HG03066 (cell line): ENCODE data around the gene SBF2.

ENCODE experiments used
- ATAC-seq: cut with Tn5 transposase; IDR thresholded peaks from one replicate; pipeline ENCODE4 v1.9.1; 2021; ENCODE audit warnings: low read depth; ENCODE audit not compliant: unreplicated experiment

Gene SBF2

DNA sequence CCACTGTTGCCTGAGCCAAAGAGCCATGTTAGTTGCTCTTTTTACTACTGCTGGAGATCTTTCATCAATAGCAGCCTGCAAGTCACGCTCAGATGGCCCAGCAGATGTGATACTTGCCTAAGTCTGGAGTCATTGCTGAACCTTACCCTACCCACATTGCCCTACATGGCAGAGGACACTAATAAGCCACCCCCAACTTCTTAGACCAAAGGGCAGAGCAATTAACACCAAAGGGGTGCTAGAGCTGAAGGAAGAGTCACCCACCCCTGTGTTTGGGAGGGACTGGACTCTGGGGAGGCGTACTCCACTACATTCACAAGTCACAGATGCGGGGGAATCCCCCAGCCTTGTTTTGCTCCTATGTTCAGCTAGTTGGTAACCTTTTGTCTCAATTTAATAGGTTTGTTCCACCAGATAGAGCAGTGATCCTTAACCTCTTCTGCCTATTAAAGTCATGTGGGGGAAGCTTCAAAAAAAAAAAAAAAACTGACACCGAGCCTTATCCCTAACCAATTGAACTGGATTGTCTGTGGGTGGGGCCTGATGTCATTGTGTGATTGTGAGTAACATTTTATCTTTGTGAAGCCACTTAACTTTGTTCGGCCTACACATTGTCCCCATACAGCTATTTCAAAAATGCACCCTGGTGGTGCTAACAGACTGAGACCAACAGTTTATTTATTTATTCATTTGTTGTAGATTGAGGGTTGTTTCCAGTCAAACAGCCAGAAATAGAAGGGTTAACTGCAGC, 23.9 kb upstream of the SBF2 start:
- peak; percentile 46 for ATAC-seq

DNA sequence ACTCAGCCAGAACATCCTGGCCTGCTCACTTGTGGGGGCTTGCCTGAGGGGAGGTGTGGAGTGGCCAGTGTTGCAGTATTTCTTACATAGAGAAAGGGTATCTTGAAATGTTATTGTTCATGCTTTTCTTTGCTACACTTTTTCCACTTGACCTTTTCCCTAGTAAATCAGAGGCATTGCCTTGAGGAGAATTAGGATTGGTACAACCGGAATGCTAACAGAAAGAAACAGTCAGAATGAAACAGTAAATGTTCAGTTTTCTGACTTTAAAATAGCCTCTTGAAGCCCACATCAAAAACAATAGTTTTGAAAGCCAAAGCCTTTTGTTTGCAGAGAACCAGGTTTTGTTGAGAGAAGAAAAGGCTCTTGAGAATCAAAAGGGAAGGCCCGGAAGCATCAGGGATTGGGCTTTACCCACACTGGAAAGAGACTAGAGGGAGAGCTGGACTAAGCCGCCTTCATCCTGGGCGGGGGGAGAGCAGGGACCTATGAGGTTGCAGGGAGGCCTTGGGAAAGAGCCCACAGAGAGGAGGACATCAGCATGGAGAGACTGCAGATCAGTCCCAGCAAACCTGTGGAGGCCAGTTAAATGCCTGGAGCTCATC, 23.2 kb upstream of the SBF2 start:
- ATAC-seq = peak; percentile 28

DNA sequence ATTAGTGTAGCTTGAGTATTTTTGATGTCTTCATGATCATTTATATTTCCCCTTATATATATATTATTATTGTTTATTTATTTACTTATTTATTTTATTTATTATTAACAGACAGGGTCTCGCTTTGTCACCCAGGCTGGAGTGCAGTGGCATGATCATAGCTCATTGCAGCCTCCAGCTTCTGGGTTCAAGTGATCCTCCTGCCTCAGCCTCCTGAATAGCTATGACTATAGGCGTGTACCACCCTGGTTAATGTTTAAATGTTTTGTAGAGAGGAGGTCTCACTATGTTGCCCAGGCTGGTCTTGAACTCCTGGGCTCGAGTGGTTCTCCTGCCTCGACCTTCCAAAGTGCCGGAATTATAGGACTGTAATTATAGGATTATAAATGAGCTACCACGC, 21.1 kb upstream of the SBF2 start:
- ATAC-seq = no peak

DNA sequence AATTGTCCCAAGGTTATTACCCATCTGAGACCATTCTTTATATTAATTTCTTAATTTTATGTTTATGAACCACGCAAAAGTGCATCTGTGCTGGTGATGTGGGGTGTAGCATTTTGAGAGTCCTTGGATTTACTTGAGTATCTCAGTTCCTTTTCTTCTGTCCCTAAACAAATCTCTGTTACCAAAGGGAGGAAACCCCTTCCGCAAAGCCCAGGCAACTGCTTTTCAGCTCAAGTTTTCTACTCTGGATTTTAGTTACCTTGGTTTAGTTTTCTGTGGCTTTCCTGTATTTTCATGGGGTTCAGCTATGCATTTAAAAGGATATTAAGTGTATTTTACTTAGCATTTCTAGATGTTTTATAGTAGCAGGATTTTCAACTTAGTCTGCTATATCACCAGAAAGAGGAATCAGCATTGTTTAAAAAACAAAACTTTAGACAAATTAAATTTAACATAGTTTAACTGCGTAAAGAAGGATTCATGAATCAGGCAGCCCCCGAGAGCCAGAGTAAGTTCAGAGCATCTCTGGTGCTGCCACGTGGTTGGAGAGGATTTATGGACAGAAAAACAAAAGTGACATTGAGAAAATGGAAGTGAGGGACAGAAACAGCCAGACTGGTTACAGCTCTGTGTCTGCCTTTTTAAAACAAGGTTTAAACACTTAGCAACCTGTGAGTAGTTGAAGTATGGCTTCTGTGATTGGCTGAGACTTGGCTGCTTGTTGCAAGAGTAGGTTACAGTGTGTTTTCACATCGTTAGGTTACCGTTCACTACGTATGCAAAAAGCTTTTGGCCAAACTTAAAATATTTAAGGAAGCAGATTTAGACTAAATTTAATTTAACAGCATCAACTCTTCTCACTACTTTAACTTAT, 20.4 kb upstream of the SBF2 start:
- ATAC-seq = peak; percentile 79

GRCh38 chr11:10311802-10312201, 17.8 kb upstream of the SBF2 start:
- no peak for ATAC-seq

GRCh38 chr11:10310301-10310841, 16.4 kb upstream of the SBF2 start:
- ATAC-seq = no peak

DNA sequence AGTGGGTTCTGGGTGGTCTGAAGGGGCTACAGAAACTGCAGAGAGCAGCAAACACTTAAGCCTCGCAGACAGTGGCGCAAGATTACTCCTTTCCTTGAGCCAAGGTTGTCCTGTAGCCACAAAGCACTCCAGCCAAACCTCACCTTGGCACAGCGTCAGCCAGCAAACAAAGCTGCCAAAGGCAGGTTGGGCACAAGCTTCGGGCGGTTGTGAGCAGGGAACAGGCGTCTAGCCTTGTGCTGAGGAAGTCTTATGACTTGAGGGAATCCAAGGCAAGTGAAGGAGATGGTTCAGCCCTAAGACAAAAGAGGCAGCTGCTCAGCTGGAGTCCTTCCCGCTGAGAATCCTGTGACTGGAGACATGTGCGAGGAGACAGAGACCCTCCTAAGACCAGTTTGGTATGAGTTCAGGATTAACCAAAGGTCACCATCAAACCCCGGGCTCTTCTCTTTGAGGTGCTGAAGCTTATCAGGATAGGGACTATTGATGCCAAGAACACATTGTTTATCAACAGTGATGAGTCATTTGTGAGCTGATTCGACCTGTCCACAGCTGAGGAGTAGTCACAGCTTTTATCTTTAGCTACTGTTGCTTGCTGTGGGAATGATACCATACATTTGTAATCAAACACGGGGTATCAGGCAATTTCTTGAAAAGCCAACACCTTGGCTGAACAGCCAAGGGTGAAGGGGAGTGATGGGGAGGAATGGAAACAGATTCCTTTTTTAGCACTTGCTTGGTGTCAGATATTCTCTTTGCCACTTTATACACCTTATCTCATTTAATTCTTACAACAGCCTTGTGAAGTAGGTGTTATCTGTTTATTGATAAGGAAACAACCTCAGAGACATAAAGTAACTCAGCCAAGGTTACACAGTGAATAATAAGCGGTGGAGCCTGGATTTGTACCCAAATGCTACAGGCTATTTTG, 15.4 kb upstream of the SBF2 start:
- no peak for ATAC-seq

DNA sequence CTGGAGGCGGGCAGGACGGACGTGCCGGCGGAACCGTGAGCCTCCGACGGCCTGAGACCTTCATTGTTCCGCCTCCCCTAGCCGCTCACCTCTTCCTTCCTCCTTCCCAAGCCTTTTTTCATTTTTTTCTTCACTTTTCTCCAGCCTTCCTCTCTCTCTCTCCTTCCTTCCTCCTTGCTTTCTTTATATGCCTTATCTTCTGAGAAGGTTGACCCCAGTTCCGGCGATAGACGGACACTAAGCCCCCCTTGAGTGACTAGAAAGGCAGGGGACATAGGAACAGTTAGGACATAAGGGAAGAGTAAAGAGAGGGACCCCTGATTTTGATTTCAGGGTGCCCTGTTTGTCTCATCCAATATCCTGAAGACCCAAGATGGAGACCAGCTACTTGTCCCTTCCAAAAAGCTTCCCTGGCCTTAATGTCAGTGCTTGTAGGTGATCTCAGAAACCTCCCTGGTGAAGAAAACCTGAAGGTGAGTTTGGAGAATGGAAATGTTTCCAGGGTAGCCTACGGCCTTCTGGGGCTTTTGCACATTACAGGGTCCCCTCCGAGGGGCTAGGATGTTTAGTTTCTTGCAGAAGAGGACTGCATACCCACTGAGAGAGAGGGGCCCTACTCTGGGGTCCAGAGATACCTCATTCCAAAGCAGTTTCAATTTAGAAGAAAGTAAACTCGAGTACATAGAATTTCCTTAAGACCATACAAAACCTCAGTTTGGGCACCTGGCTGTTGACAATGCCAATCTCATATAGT, 14.4 kb upstream of the SBF2 start:
- ATAC-seq = no peak

DNA sequence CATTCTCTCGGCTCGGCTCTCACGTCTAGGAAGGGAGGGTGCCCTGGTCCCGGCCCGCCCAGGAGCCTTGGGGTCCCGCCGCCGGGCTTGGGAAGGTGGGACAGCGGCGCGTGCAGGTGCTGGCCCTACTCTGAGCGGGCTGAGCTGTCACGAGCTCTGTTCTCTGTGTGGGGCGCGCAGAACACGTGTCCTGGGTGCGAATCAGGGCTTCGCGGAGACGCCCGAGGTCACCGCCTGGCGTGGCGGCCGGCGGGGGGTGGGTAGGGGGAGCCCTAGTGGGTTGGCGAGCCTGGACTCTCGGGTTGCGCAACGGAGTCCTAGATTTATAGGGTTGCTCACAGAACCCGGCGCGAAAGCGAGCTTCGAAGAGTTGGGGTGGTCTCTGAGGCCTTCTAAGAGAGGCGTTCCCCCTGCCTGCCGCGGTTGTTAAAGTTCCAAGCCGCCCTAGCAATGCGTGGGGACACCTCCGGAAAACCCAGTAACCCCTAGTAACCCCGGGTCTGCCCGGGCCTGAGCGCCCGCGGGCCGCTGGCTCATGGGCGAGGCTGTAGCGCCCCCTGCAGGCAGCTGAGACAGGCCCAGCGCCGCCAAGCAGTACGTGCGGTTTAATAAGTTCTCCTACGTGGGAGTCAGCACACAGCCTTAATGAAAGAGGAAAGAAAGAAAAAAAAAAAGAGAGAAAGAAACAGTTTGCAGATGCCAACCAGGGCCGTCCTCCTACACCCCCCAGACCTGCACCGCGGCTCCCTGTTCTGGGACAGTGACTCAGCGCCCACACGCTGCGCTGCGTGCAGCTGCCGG, 13.6 kb upstream of the SBF2 start:
- peak; percentile 57 for ATAC-seq

DNA sequence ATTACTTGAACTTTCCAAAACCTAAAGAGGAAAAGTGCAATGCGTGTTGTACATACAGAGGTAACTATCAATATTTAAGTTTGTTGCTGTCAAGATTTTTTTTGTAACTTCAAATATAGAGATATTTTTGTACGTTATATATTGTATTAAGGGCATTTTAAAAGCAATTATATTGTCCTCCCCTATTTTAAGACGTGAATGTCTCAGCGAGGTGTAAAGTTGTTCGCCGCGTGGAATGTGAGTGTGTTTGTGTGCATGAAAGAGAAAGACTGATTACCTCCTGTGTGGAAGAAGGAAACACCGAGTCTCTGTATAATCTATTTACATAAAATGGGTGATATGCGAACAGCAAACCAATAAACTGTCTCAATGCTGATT, 13.0 kb upstream of the SBF2 start:
- ATAC-seq = no peak

GRCh38 chr11:10305964-10306918, 12.2 kb upstream of the SBF2 start:
- no peak for ATAC-seq

- ATAC-seq = no peak
These were observed 11.4 kb upstream of the SBF2 start for GRCh38 chr11:10305262-10305963.

GRCh38 chr11:10304495-10305261, 10.7 kb upstream of the SBF2 start, which contains the start of gene ADM:
Gene ADM, plus strand, starts transcription at chr11:10305073. Its CDS starts 628 bp downstream, at chr11:10305701.
- ATAC-seq = no peak

DNA sequence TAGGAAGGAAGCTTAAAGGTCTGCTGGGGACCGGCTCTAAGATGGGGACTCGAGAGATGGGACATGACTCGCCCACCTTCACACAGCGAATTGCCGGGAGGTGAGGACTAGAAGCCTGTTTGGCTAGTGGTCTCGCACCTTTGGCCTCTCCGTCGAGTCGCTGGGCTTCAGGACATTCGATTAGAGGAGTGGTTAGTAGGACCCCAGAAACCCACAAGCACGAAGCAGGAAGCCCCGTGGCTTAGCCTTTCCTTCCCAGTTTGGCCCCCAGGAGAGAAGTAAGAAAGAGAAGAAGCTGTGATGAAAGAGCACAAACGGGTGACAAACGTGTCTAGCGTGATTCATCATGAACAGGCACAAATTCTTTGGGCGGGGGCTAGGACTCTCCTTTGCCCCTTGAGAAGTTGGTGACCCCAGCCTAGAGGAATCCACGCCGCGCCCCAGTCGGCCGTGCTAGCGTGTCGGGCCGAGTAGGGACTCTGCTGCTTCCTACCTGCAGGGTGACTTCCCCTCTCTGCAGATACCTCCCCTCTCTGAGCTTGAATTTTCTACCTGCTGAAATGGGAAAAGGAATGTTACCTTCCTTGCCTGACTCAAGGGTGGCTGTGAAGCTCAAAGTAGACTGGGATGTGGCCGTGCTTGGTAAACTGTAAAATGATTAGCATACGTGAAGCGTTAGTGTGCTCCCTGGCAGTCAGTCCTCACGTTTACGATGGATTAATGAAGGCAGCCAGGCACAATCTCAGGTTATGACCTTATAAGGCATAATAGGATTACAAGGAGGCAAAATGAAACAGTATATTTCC, 9.7 kb upstream of the SBF2 start:
- no peak for ATAC-seq
